GM21381 (cell line): Measurements from ENCODE around the gene PDK2.

ENCODE experiments used
- ATAC-seq: cut with Tn5 transposase; IDR thresholded peaks from one replicate; pipeline ENCODE4 v1.9.1; 2021; ENCODE audit warnings: mild to moderate bottlenecking, moderate library complexity; ENCODE audit not compliant: unreplicated experiment

The PDK2 gene

DNA sequence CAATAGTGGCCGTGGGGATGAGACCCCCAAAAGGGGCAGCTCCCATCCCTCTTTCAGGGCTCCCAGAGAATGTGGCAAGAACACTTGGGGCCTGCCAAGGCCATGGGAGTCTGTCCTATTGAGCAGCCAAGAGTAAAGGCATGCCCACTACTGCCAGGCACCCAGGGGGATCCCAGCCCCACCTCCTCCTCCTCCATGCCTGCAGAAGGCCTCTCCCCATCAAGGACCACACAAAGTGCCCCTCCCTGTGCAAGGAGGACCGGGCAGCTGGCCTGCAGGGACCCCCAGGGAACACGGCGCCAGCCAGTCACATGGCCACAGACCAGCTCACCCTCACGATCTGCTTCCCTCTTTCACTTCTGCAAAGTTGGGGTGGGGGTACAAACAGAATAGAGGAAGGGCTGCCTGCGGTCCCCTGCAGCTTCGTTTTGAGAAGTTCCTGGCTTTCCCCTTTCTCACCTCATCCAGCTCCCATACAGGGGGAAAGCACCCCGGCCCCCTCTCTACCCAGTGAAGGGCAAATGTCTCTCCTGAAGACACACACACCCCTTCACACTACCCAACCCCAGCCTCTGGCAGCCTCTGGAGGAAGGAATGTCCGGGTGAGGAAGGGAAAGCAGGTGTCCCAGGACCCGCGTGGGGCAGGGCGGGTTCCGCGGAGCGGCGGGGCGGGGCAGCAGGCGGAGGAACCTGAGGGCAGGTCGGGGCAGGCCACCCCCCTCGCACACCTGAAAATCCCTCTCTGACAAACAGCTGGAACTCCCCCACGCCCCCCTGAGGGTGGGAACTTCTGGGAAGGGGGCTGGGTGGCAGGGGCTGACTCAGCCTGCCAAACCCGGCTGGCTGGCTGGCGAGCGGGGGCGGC, 53.3 kb downstream of the PDK2 start:
- ATAC-seq = peak; percentile 29

DNA sequence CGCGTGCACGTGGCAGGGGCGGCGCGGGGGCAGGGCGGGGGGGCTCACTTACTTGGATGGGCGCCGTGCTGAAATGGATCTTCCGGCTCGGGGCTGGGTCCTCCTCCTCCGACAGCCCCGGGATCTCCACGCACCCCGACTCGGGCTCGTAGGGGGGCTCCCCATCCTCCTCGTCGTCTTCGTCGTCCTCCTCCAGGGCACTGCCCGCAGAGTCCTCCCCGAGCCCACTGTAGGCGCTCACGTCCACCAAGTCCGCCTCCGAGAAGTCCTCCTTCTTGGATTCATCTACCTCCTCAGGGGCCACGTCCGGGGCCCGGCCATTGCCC, 53.9 kb downstream of the PDK2 start:
- ATAC-seq = no peak

DNA sequence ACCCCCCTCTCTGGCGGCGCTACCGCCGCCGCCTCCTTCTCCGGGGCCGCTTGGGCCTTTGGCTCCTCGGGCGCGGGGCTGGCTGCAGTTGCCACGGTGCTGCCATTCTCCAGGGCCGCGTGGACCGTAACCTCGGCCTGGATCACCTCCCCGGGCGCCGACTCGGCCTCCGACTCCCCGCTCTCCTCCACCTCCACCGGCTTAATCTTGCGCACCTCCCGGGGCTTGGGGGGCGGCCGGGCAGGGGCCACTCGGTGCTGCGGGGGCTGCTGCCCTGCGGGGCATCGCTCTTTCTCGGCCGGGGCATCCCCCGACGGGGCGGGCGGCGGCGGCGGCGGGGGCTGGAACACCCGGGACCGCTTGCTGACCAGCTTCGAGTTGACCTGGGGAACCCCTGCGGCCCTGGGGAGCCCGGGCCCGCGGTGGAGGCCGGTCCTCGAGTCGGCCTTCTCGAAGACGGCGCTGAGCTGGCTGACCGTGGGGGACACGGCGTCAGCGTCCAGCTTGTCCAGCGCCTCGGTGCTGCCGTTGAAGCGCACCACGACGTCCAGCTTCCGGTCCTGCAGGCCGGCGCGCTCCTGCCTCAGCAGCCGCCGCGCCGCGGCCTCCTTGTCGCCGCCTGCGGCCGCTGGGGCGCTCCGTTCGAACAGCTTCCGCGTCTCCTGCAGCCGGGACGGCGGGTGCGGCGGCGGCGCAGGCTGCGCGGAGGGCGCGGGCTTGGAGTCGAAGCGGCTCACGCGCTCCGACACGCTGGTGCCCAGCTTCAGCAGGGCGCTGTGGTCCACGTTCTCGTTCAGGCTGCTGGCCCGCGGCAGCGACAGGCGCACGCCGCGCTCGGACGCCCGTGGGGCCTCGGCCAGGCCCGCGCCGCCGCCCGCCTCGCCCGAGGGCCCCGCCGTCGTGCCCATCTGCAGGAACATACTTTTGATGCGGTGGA, 54.5 kb downstream of the PDK2 start:
- ATAC-seq = no peak

DNA sequence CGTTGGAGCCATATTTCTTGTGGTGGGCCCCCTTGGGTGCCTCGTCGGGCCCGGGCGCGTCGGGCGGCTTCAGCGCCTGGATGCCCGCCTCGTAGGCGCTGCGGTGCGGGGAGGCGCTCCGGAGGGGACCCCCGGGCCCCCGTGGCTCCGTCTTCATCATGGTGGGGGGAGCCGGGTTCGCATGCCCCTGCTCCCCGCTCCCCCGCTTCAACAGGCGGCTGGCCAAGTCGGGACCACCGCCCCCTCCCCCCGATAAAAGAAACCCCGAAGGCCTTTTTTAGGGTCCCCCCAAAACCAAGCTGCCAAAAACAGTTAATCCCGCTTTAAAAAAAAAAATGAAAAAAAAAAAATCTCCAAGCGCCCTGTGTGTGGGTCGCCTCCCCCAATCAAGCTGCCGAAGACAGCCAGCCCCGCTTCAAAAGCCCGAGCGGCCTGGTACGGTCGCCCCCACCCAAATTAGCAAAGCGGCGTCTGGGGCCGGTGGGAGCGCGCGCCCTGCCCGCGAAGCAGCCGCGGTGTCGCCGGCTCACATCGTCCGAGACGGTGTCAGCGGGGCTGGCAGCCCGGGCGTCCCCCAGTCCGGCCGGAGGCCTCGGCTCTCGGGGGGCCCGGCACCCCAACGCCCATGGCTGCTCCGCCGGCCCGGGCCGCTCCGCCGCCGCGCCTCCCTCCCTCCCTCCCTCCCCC, 55.3 kb downstream of the PDK2 start, which contains the start of gene PPP1R9B:
Gene PPP1R9B (minus strand): TSS at position 324 of the 687 bp plus-strand sequence. CDS start 164 bp downstream, at position 160.
- ATAC-seq = no peak

DNA sequence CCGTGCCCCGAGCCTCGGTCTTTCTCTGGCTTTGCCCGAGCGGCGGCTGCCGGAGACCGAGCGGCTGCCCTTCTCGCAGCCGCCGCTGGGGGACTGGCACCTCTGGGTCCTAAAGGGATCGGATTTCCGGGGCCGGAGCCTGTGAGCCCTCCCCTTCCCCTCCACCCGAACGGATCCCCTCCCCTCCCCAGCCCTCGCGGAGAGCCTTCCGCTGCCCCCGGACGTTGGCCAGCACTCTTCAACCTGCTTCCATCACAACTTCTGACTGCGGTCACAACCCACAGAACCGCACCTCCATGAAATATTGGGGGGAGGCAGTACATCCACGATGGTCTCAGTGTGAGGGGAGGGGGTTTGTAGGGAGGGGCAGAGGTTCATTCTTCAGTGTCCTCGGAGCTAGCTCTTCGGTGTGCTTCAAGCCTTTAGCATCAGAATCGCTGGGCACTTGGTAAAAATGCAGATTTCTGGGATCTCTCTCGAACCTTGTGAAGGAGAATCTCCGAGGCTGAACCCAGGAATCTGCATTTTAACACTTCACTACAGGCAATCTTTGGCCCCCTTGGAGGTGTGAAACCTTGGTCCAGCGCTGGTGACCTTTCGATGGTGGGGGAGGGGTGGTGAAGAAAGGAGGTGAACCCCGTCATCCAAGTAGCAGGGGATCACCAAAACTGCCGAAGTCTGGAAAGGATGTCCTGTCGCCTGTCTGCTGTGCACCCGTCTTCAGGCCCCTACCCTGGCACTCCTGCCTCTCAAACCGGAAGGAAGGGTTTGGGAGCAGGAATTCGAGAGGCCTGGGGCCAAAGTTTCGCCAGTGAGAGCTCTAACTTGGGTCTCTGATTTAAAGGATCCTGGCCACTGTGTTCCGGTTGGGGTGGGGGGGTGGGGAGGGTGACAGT, 56.1 kb downstream of the PDK2 start:
- peak; percentile 41 for ATAC-seq

DNA sequence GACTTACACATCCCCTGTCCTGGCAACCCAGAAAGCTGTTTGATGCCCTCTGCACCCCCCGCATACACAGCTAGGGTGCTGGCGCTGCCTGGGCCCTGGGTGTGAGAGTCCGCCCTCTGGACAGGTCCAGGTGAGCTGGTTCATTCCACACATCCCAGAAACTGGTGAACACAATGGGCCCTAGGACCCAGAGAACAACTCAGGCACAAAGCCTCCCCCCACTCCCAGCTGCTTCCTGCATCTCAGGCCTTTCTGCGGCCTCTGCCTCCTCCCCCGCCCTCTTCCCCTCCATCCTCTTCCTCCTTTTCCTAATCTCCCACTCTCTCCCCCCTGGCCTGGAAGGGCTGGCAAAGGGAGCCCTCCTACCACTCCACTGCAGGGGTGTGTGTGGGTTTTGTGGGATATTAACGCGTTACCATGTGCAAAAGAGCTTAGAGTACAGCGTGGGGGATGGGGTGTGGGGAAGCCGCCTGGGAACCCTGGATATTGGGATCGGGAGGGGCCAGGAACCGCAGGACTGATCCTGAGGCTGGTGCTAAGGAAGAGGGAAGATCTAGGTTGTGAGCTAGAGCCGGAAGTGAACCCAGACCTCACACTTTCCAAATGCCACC, 56.9 kb downstream of the PDK2 start:
- ATAC-seq = no peak

DNA sequence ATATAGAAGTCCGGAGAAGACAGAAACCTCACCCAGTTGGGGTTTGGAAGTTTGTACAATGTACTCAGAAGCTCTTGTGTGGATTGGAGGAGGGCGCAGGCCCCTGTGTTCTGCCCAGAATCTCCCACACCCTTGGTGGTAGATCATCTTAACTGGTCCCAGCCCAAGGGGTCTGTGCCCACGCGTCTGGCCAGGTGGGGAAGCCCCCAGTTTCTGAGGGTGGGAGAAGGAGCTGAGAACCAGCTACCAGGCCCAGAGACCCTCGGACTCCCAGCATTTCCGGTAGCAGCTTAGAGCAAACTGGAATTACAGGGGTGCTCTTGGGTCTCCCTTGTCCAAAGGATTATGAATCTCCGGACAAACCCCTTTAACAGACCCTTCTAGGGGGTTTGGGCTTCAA, 57.6 kb downstream of the PDK2 start:
- no peak for ATAC-seq

DNA sequence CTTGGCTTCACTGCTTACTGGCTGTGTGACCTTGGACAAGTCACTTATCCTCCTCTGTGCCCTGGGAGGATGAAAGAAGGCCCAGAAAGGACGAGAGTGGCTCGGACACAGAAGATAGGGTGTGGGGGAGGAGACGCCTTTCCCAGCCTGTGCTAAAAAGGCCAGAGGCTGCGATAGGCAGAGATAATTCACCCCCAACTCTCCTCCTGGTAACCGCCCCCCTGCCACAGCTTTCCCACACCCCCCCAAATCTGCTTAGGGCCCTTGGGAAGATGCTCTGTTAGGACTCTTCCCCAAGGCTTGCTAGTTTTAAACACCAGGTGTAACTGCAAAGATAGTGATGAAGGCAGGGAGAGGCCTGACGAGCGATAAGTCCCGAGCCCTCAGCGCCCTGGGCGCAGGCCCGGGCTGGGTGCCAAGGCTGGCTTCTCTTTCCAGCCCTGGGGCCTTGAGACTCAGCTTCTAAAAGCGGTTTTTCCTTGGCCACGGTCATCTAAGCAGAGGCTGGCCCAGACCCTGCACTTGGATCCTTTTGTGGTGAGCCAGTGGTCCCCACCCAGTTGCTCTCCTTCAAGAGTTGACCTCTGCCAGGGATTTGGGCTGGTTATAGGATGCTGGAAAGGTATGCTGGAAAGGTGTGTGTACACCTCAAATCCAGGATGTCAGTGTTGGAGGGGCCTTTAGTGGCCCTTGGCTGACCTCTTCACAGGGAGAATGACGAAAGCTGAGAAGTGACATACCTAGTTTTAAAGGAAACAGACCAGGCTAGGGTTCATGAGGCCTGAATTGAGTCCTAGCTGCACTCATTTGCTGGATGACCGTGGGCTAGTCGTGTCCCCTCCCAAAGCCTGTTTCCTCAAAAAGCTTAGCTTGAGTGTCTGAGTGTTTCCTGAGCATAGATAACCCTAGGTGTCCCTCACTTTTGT, 58.8 kb downstream of the PDK2 start:
- ATAC-seq = no peak

DNA sequence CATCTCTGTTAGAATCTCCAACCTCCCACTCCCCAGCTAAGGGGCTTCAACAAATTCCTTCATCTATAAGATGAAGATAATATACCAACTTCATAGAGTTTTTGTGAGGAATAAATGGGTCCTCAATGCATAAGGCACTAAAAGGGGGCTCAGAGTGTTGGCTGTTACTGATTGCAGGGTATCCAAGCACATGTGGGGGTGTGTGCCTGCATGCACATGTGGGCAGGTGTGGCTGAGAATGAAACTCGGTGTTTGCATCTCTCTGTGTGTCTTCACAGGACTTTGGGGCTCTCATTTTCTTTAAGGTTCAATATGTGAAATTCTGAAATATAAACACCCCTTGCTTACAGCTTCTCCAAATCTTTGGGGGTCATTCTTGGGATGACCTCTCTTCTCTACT, 59.5 kb downstream of the PDK2 start:
- no peak for ATAC-seq

DNA sequence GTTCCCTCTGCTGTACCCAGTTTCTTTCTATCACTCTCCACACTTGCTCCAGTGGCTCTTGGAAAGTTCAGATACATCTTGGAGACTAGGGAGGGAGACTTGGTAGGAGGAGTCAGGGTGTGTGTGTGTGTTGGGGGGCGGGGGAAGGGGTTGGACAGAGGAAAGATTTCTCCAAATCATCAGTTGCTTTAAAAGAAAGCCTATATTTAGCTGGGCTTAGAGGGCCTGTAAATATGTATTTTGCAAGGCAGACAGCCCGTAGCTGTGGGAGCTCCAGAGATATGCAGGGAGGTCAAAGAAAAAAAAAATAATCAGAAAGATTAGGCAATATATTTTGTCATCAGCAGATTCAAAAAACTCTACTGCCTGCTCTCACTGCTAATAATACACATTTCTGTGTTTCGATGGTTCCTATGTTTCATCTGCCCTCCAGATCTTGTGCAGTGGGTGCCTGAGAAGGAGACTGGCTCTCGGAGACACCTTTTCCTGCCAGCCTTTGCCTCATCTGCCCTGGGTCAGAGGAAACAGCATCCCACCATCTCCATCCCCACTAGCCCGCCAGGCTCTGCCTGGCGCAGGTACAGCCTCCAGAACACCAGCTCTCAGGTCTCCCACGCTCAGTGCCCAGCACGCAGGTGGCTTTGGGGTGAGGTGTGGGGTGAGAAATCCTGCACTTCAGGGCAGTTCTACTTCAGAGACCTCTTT, 60.1 kb downstream of the PDK2 start:
- no peak for ATAC-seq

DNA sequence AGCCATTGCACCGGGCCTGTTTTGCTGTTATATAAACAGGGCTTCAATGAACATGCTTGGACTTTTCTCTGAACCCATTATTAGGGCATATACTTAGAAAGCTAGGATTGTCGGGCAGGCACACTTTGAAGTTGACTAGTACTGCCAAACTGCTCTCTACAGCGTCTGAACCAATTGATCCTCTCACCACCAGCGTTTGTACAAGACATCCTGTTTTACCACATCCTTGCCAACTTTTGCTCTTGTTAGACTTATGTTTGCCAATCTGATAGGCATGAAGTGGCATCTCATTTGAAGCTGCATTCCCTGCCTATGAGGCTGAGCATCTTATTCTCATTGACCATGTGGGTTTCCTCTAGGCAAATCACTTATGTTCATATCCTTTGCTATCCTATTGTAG, 62.7 kb downstream of the PDK2 start:
- ATAC-seq = no peak

DNA sequence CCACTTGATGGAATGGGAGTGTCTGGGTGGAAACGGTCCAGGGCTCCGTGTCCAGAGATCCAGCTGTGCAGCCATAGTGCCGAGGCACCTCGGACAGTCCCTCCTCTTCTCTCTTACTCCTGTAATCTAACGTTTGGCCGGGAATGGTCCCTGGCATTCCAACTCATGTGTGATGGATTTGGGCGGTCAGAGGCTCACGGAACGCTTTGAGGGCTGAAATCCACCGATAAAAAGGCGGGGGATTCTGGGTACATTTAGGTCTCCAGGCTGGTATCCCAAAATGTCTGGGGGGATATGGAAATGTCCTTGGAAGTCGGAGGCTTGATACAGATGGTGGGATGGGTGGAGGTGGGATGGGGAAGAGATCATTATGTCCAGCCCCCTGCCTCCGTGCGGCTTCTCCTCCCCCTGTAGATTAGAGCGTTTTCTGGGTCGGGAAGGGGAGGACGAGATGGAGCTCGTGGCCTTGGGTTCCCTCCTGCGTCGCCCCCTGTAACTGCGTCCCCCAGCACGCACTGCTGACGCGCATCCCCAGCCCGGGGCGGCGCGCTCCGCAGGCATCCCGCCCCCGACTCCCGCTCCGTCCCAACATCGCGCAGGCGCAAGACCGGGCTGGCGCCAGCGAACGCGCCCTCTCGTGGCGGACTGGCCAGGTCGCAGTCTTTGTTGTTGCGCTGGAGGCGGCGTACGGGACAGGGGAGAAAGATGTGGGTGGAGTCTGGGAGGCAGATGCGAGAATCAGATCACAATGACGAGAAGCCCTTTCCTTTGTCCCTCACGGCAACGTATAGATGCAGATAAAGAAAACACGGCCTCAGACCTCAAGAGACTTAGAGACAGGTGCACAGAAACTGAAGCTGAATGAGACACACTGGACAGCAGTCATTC, 66.1 kb downstream of the PDK2 start:
- ATAC-seq = peak; percentile 78
